Gastrocnemius medialis (tissue), 4 donors: ENCODE results near the gene HSD17B12. TPM values are rescaled to one million over a fixed set of nuclear protein-coding genes. Genes with fewer than 3 reads are reported as not detected.

ENCODE experiments used
- ATAC-seq, 2 donors: fragments of 150-250 bp; one replicate each; pipeline ENCODE4 v1.9.1; 2016
- DNase-seq, 2 donors: peaks; one replicate each; pipeline ENCODE4 v3.0.0-alpha.2; 2019
- H3K27ac ChIP-seq, 4 donors: fragments of 200-600 bp; sonication (generic); 1 replicate in 1 of 4; 2 replicates in 3 of 4; pipeline ENCODE4 v1.5.1; 2016 to 2018; ENCODE audit warnings: mild to moderate bottlenecking in 2 of 4, moderate library complexity in 1 of 4
- H3K27me3 ChIP-seq, 3 donors: fragments of 200-600 bp; sonication (generic) in 2 of 3; 1 replicate in 1 of 3; 2 replicates in 2 of 3; pipeline versions ENCODE4 v1.5.1 to v1.6.0; 2016 to 2019; ENCODE audit warnings: mild to moderate bottlenecking in 1 of 3, moderate library complexity in 1 of 3
- H3K36me3 ChIP-seq, 2 donors: fragments of 200-600 bp; sonication (generic) in 1 of 2; one replicate each; pipeline ENCODE4 v1.5.1; 2017 to 2018
- H3K4me1 ChIP-seq, 2 donors: fragments of 200-600 bp; sonication (generic) in 1 of 2; one replicate each; pipeline ENCODE4 v1.5.1; 2016 to 2017; ENCODE audit warnings: mild to moderate bottlenecking in 2 of 2
- H3K4me3 ChIP-seq, 4 donors: fragments of 200-600 bp; sonication (generic) in 3 of 4; 1 replicate in 1 of 4; 2 replicates in 3 of 4; pipeline ENCODE4 v1.5.1; 2016 to 2019; ENCODE audit warnings: mild to moderate bottlenecking in 2 of 4
- H3K9me3 ChIP-seq, 3 donors: fragments of 200-600 bp; sonication (generic) in 2 of 3; 1 replicate in 1 of 3; 2 replicates in 2 of 3; pipeline ENCODE4 v1.5.1; 2016 to 2019
- POLR2A ChIP-seq, 2 donors: fragments of 450-650 bp; IDR thresholded peaks; one replicate each; pipeline ENCODE4 v1.6.1; 2017; ENCODE audit warnings: antibody characterized with exemption in 2 of 2, mild to moderate bottlenecking in 2 of 2, moderate library complexity in 2 of 2
- in situ Hi-C, 4 donors: fragments of 200-750 bp; cut with MboI; loops; one replicate each; pipeline versions ENCODE4 v1.15.0 to v1.8.0; 2017; ENCODE audit warnings: low sequenced_read_pairs in 4 of 4
- intact Hi-C: fragments of 100-400 bp; cut with DNase I; formaldehyde crosslinking; loops from one replicate; pipeline ENCODE4 v1.15.1; 2023; ENCODE audit warnings: low total_unique reads
- total RNA-seq, 4 donors: library from RNA; depleted of rRNA; stranded (reverse); fragments of >200 nt; gene quantifications; one replicate each; pipeline versions ENCODE4 v1.1.0 to v1.2.3, GENCODE V29; 2016
- TF ChIP-seq, protein P1 (sequence below), 5 experiments: fragments of 450-650 bp in 3 of 5; fragments of 200-600 bp in 2 of 5; sonication (generic) in 2 of 5; IDR thresholded peaks in 4 of 5; conservative IDR thresholded peaks in 1 of 5; 1 replicate in 4 of 5; 2 replicates in 1 of 5; pipeline ENCODE4 v1.5.1; 2016 to 2019; ENCODE audit warnings: antibody characterized with exemption in 5 of 5, mild to moderate bottlenecking in 3 of 5, moderate library complexity in 3 of 5

HSD17B12 gene
- total RNA-seq, 4 donors from 2014 or later: 20.5 to 41.1 (median 28.6) TPM

DNA sequence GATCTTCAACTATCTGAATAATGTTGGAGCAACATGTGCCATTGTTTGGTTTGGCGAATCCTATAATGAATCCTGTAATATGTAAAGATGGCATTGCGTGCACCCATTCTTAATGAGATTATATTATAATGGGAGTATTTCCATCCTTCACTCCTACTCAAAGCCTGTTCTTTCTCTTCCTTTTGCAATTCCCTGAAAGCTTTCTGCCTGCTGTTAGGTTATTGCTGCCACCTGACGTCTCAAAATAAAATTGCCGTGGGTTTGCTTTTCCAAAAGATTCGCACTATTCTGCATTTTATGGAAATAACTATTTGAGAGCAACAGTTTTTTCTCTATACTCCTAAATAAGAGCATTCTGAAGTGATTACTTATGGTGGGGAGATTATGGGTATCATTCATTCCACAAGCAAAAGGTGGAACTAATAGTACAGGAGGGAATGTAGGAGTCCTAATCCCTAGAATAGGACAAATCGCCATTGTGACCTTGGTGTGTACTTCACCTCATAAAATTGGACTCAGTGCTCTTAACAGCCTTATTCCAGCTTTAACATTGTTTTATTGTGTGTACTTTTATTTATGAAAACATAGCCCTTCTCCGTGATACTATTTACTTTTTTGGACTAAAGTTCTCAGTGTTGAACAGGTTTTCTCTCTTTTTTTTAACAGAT, 130.5 kb downstream of the HSD17B12 start:
- ATAC-seq (no peak), DNase-seq (no peak)
- no peak overlapping the region for H3K4me3 ChIP-seq
- no peak overlapping the region for H3K27ac ChIP-seq
- no peak for TF ChIP-seq POLR2A (IDR thresholded peaks at IDR 0.05)
- TF ChIP-seq, protein P1, sequence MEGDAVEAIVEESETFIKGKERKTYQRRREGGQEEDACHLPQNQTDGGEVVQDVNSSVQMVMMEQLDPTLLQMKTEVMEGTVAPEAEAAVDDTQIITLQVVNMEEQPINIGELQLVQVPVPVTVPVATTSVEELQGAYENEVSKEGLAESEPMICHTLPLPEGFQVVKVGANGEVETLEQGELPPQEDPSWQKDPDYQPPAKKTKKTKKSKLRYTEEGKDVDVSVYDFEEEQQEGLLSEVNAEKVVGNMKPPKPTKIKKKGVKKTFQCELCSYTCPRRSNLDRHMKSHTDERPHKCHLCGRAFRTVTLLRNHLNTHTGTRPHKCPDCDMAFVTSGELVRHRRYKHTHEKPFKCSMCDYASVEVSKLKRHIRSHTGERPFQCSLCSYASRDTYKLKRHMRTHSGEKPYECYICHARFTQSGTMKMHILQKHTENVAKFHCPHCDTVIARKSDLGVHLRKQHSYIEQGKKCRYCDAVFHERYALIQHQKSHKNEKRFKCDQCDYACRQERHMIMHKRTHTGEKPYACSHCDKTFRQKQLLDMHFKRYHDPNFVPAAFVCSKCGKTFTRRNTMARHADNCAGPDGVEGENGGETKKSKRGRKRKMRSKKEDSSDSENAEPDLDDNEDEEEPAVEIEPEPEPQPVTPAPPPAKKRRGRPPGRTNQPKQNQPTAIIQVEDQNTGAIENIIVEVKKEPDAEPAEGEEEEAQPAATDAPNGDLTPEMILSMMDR (IDR thresholded peaks at IDR 0.05 in 4 of 5, conservative IDR thresholded peaks at IDR 0.05 in 1 of 5): peak in 2 of 5 experiments; percentile 16 to 30
- in situ Hi-C loops (no loop called here), intact Hi-C loops (no loop called here)
- H3K36me3 ChIP-seq: peaks cover 0 to 9% of the 10 kb centered on the region in 2 donors
- no peaks in the 10 kb centered on the region for H3K27me3 ChIP-seq
- no peaks in the 10 kb centered on the region for H3K9me3 ChIP-seq
- H3K4me1 ChIP-seq: no peaks in the 10 kb centered on the region

DNA sequence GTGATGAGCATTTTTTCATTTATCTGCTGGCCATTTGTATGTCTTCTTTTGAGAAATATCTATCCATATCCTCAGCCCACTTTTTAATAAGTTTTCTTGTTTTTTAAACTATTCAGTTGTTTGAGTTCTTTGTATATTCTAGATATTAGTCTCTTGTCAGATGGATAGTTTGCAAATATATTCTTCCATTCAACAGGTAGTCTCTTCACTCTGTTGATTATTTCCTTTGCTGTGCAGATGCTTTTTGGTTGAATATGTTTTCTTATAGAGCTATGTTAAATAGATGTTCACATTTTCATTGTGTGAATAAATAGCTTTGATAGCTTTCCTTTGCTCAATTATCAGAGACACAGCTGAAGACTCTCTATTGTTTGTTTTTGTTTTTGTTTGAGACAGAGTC, 131.9 kb downstream of the HSD17B12 start:
- TF ChIP-seq, protein P1 (IDR thresholded peaks at IDR 0.05 in 4 of 5, conservative IDR thresholded peaks at IDR 0.05 in 1 of 5): no peak
- TF ChIP-seq POLR2A (IDR thresholded peaks at IDR 0.05): no peak
- ATAC-seq (no peak), DNase-seq (no peak)
- Histone ChIP-seq H3K36me3 (peaks cover 0 to 14% of the 10 kb centered on the region in 2 donors), H3K9me3 (no peaks in the 10 kb centered on the region), H3K27me3 (no peaks in the 10 kb centered on the region), H3K4me3 (no peak overlapping the region), H3K27ac (no peak overlapping the region), H3K4me1 (no peaks in the 10 kb centered on the region)
- in situ Hi-C loops: no loop called here
- intact Hi-C loops: no loop called here

DNA sequence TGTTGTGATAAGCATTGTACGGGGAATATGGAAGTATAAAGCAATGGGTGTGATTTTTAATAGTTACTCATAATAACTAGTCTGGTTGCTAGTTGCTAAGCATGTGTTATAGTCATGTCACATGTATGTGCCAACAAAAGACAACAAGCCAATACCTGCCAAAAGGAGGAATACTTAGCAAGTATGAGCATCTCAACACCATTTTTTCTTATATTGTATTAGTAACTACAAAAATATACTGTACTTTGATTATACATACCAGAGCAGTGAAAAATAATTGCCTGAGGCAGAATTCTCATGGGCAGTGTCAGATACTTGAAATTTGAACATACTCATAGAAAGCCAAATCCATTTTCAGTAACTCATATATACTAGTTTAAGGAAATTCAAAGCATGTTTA, 137.7 kb downstream of the HSD17B12 start:
- Histone ChIP-seq H3K4me1 (no peaks in the 10 kb centered on the region), H3K36me3 (peaks cover 0 to 14% of the 10 kb centered on the region in 2 donors), H3K4me3 (no peak overlapping the region), H3K27ac (no peak overlapping the region), H3K9me3 (no peaks in the 10 kb centered on the region), H3K27me3 (no peaks in the 10 kb centered on the region)
- TF ChIP-seq POLR2A (IDR thresholded peaks at IDR 0.05): no peak
- TF ChIP-seq, protein P1 (IDR thresholded peaks at IDR 0.05 in 4 of 5, conservative IDR thresholded peaks at IDR 0.05 in 1 of 5): no peak
- DNase-seq (no peak), ATAC-seq (no peak)
- intact Hi-C loops: no loop called here
- in situ Hi-C loops: no loop called here

DNA sequence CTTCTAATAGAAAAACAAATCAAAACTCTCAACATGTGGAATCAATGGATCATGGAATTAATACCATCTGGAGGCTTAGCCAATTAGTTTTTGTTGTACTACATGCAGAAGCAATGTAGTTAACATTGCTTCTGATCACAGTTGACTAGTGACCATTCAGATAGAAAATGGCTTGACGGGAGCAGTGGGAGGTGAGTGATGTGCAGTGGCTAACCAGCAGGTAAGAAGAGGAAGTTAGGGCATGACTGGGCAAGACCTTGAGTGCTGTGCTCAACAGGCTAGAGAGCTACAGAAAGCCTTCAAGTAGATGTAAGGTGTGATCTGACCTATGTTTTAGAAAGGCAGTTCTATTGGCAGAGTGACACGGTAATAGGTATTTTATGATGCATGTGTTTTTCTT, 139.4 kb downstream of the HSD17B12 start:
- no peaks in the 10 kb centered on the region for H3K9me3 ChIP-seq
- H3K27ac ChIP-seq: no peak overlapping the region
- no peak overlapping the region for H3K4me3 ChIP-seq
- DNase-seq (no peak), ATAC-seq (no peak)
- TF ChIP-seq, protein P1 (IDR thresholded peaks at IDR 0.05 in 4 of 5, conservative IDR thresholded peaks at IDR 0.05 in 1 of 5): no peak
- TF ChIP-seq POLR2A (IDR thresholded peaks at IDR 0.05): no peak
- in situ Hi-C loops: no loop called here
- no peaks in the 10 kb centered on the region for H3K4me1 ChIP-seq
- H3K27me3 ChIP-seq: no peaks in the 10 kb centered on the region
- H3K36me3 ChIP-seq: peaks cover 0 to 14% of the 10 kb centered on the region in 2 donors
- intact Hi-C loops: no loop called here

DNA sequence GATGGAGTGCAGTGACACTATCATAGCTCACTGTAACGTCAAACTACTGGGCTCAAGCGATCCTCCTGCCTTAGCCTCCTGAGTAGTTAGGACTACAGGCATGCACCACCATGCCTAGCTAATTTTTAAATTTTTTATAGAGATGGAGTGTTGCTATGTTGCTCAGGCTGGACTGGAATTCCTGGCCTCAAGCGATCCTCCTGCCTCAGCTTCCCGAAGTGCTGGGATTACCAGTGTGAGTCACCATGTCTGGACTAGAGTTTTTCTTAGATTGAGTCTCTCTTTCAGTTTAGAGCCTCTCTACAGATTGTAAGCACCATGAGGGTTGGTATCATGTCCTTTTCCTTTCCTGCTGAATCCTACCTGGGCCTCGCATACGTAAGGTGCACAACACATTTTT, 142.8 kb downstream of the HSD17B12 start:
- intact Hi-C loops (no loop called here), in situ Hi-C loops (no loop called here)
- TF ChIP-seq, protein P1 (IDR thresholded peaks at IDR 0.05 in 4 of 5, conservative IDR thresholded peaks at IDR 0.05 in 1 of 5): no peak
- TF ChIP-seq POLR2A (IDR thresholded peaks at IDR 0.05): no peak
- ATAC-seq (no peak), DNase-seq (no peak)
- Histone ChIP-seq H3K27me3 (no peaks in the 10 kb centered on the region), H3K36me3 (no peaks in the 10 kb centered on the region), H3K9me3 (no peaks in the 10 kb centered on the region), H3K27ac (no peak overlapping the region), H3K4me1 (peaks cover 6 to 12% of the 10 kb centered on the region in 2 donors), H3K4me3 (no peak overlapping the region)
